OCI-LY7 (cell line): Measurements from ENCODE around the gene CCNB2. TPM values are rescaled to one million over a fixed set of nuclear protein-coding genes. Genes with fewer than 3 reads are reported as not detected.

ENCODE experiments used
- BruUV-seq: library from RNA; stranded (reverse); fragments of 400-500 nt; replicated peaks from 2 replicates; lab custom pipeline; 2021; lab: Mats Ljungman, UMichigan
- CTCF ChIA-PET: fragments of 300-600 bp; sonication (Branson Sonifier 250); formaldehyde crosslinking; loops from one replicate; lab custom pipeline; 2022; ENCODE audit warnings: antibody characterized with exemption; ENCODE audit not compliant: unreplicated experiment; lab: Charles Lee
- POLR2A ChIA-PET: fragments of 300-600 bp; sonication (Branson Sonifier 250); formaldehyde crosslinking; loops from one replicate; lab custom pipeline; 2022; ENCODE audit warnings: antibody characterized with exemption; lab: Charles Lee
- DNase-seq: peaks from one replicate; pipeline ENCODE4 v3.0.0-alpha.2; 2015; ENCODE audit warnings: low spot score
- H2AFZ ChIP-seq: fragments of 200-600 bp; sonication (generic), shearing (Covaris generic); 2 replicates; pipeline ENCODE4 v1.6.1; 2014; ENCODE audit warnings: mild to moderate bottlenecking, antibody characterized with exemption, low read length, moderate library complexity
- H3K27ac ChIP-seq: fragments of 200-600 bp; sonication (generic); 2 replicates; pipeline ENCODE4 v1.5.1; 2014; ENCODE audit warnings: mixed run types, low read depth, mild to moderate bottlenecking, moderate library complexity, low read length, inconsistent platforms; ENCODE audit not compliant: poor library complexity, severe bottlenecking
- H3K36me3 ChIP-seq: fragments of 200-600 bp; sonication (generic); 2 replicates; pipeline ENCODE4 v1.6.1; 2014; ENCODE audit warnings: mild to moderate bottlenecking, antibody characterized with exemption, low read length, moderate library complexity, mixed read lengths; ENCODE audit not compliant: insufficient read depth
- H3K4me1 ChIP-seq: fragments of 200-600 bp; sonication (generic); 2 replicates; pipeline ENCODE4 v1.5.1; 2014; ENCODE audit warnings: mild to moderate bottlenecking, low read length; ENCODE audit not compliant: insufficient read depth, poor library complexity, severe bottlenecking
- H3K4me2 ChIP-seq: fragments of 200-600 bp; sonication (generic); 2 replicates; pipeline ENCODE4 v1.6.1; 2014; ENCODE audit warnings: mild to moderate bottlenecking, low read length
- H3K4me3 ChIP-seq: fragments of 200-600 bp; sonication (generic); 2 replicates; pipeline ENCODE4 v1.5.1; 2014; ENCODE audit warnings: mild to moderate bottlenecking, low read depth, low read length; ENCODE audit not compliant: poor library complexity, severe bottlenecking
- H3K79me2 ChIP-seq: fragments of 200-600 bp; sonication (generic); 2 replicates; pipeline ENCODE4 v1.6.1; 2016; ENCODE audit warnings: low read depth, mild to moderate bottlenecking, low read length, moderate library complexity, mixed read lengths; ENCODE audit not compliant: insufficient read depth
- H3K9me2 ChIP-seq: fragments of 200-600 bp; sonication (generic); 2 replicates; pipeline ENCODE4 v1.6.1; 2016; ENCODE audit warnings: mild to moderate bottlenecking, low read length, mixed read lengths; ENCODE audit not compliant: insufficient read depth
- H3K9me3 ChIP-seq: fragments of 200-600 bp; sonication (generic); 2 replicates; pipeline ENCODE4 v1.6.1; 2014; ENCODE audit warnings: mild to moderate bottlenecking, mixed run types, low read length, mixed read lengths
- H4K20me1 ChIP-seq: fragments of 200-600 bp; sonication (generic); 2 replicates; pipeline ENCODE4 v1.6.1; 2014; ENCODE audit warnings: mild to moderate bottlenecking, antibody characterized with exemption, low read length, moderate library complexity, mixed read lengths; ENCODE audit not compliant: insufficient read depth
- CTCF ChIP-seq: fragments of 200-600 bp; sonication (generic); conservative IDR thresholded peaks from 2 replicates; pipeline ENCODE4 v1.5.1; 2014; ENCODE audit warnings: mild to moderate bottlenecking, antibody characterized with exemption, low read length, moderate library complexity, mixed read lengths
- EZH2phosphoT487 ChIP-seq: fragments of 200-600 bp; sonication (generic); IDR thresholded peaks from 2 replicates; pipeline ENCODE4 v1.6.1; 2018; ENCODE audit warnings: low read depth, borderline replicate concordance, mild to moderate bottlenecking, mixed run types, antibody characterized with exemption, low read length, moderate library complexity, mixed read lengths
- intact Hi-C: fragments of 100-400 bp; cut with micrococcal nuclease; formaldehyde crosslinking; loops from one replicate; pipeline ENCODE4 v1.10.0; 2022; ENCODE audit not compliant: unreplicated experiment
- total RNA-seq, 2 experiments: library from RNA; depleted of rRNA in 1 of 2; stranded (reverse); fragments of >200 nt in 1 of 2; shearing (Covaris generic) in 1 of 2; gene quantifications; 2 replicates each; pipeline ENCODE4 v1.2.3, GENCODE V29; 2014 to 2022

Gene CCNB2
- total RNA-seq, 2 experiments from 2014 or later = 93.9 to 128 TPM

GRCh38 chr15:59116771-59117170 lies 11.8 kb downstream of the CCNB2 start:
- no TSS peak for BruUV-seq
- TF ChIP-seq CTCF (no peak), EZH2phosphoT487 (no peak)
- Histone ChIP-seq H2AFZ (no peak overlapping the region), H3K4me3 (no peak overlapping the region), H3K4me1 (no peaks in the 10 kb centered on the region), H3K9me3 (no peaks in the 10 kb centered on the region), H3K27ac (no peak overlapping the region), H3K4me2 (no peak overlapping the region), H4K20me1 (no peaks in the 10 kb centered on the region), H3K79me2 (peaks cover 6% of the 10 kb centered on the region; the same call in 1 of the 2 replicates), H3K9me2 (no peaks in the 10 kb centered on the region), H3K36me3 (peaks cover 94% of the 10 kb centered on the region)
- no peak for DNase-seq
- intact Hi-C loops = no loop called here
- ChIA-PET CTCF (no interaction called here), POLR2A (interaction anchor here (1.3 kb wide), 1 partner anchor 10 kb away, joined by 13 read pairs; no protein-coding TSS in a partner anchor)

- H3K4me3 ChIP-seq = no peak overlapping the region
- no peak for DNase-seq
- no peak overlapping the region for H2AFZ ChIP-seq
- intact Hi-C loops = no loop called here
- no peaks in the 10 kb centered on the region for H3K79me2 ChIP-seq
- no peak for TF ChIP-seq EZH2phosphoT487
- TF ChIP-seq CTCF = no peak
- no peaks in the 10 kb centered on the region for H3K4me1 ChIP-seq
- CTCF ChIA-PET = no interaction called here
- no peak overlapping the region for H3K4me2 ChIP-seq
- BruUV-seq = no TSS peak
- H3K36me3 ChIP-seq = peaks cover 94% of the 10 kb centered on the region
- H3K27ac ChIP-seq = no peak overlapping the region
- no peaks in the 10 kb centered on the region for H3K9me2 ChIP-seq
- POLR2A ChIA-PET = no interaction called here
- no peaks in the 10 kb centered on the region for H3K9me3 ChIP-seq
- H4K20me1 ChIP-seq = no peaks in the 10 kb centered on the region
These were observed 14.7 kb downstream of the CCNB2 start for GRCh38 chr15:59119625-59120024.

- Histone ChIP-seq H3K9me3 (no peaks in the 10 kb centered on the region), H3K4me1 (no peaks in the 10 kb centered on the region), H3K4me2 (no peak overlapping the region), H4K20me1 (no peaks in the 10 kb centered on the region), H2AFZ (no peak overlapping the region), H3K4me3 (no peak overlapping the region), H3K9me2 (no peaks in the 10 kb centered on the region), H3K27ac (no peak overlapping the region), H3K36me3 (peaks cover 94% of the 10 kb centered on the region), H3K79me2 (no peaks in the 10 kb centered on the region)
- TF ChIP-seq CTCF (no peak), EZH2phosphoT487 (no peak)
- no TSS peak for BruUV-seq
- ChIA-PET CTCF (no interaction called here), POLR2A (no interaction called here)
- no peak for DNase-seq
- intact Hi-C loops = no loop called here
These were observed 16.0 kb downstream of the CCNB2 start for GRCh38 chr15:59120937-59121336.
